Muscle of arm (tissue), 12 donors: ENCODE results near the gene FYTTD1. TPM values are rescaled to one million over a fixed set of nuclear protein-coding genes. Genes with fewer than 3 reads are reported as not detected.

ENCODE experiments used
- DNase-seq: peaks from one replicate; pipeline ENCODE4 v3.0.0-alpha.2; 2013
- polyA plus RNA-seq, 12 donors: library from polyadenylated mRNA; unstranded; fragments of 120-200 nt; gene quantifications; one replicate each; pipeline ENCODE4 v1.2.1, GENCODE V29; 2013; ENCODE audit not compliant: insufficient read length in 12 of 12

Gene FYTTD1
- polyA plus RNA-seq, 12 donors: 43.7 to 90.0 (median 76.2) TPM; not detected in 1

DNA sequence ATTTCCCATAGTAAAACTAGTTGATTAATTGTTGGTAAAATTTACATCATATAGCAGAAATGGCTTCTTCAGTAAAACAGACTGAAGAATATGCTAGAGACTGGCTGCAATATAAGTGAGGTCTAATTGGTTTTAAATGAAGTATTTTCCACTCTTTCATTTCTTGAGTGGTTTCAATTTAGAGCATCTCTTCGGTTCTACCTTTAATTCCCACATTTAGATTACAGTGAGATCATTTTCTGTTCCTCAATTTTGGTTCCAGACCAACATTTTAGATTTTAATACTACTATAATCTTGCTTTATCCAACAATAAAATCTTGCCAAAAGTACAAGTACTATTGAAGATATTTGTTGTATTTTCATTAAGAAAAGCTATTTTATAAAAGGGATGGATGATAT lies 40.4 kb downstream of the FYTTD1 start:
- no peak for DNase-seq

DNA sequence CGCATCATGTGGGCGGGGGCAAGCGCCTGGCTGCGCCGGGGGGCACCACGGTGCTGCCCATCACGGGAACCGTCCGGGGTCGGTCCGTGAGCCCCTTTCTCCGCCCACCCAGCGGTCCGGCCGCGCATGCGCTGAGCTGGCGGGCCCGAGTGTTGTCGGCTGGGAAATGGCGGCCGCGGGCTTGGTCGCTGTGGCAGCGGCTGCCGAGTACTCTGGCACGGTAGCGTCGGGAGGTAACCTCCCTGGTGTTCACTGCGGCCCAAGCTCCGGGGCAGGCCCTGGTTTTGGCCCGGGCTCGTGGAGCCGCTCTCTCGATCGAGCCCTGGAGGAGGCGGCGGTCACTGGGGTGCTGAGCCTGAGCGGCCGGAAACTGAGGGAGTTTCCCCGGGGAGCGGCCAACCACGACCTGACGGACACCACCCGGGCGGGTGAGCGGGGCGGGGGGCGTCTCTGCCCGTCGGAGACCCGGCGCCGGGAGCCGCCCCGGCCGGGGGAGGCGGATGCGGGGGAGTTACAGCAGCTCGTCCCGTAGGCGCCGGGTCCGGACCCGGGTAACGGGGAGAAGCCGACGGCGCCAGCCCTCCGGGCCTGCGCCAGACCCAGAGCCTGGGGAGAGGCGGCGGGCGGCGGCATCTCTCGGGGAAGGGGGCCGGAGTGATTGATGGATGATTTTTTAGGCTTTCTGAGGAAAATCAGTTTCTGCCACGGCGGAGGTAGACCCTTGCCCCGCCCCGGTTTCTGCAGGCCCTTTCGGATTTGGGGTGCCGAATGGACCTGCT lies 41.6 kb downstream of the FYTTD1 start, which contains the start of gene LRCH3:
LRCH3 (plus strand) TSS at position 142 of the 779 bp plus-strand sequence; CDS start at position 167, 25 bp downstream.
- peak; percentile 86 for DNase-seq

DNA sequence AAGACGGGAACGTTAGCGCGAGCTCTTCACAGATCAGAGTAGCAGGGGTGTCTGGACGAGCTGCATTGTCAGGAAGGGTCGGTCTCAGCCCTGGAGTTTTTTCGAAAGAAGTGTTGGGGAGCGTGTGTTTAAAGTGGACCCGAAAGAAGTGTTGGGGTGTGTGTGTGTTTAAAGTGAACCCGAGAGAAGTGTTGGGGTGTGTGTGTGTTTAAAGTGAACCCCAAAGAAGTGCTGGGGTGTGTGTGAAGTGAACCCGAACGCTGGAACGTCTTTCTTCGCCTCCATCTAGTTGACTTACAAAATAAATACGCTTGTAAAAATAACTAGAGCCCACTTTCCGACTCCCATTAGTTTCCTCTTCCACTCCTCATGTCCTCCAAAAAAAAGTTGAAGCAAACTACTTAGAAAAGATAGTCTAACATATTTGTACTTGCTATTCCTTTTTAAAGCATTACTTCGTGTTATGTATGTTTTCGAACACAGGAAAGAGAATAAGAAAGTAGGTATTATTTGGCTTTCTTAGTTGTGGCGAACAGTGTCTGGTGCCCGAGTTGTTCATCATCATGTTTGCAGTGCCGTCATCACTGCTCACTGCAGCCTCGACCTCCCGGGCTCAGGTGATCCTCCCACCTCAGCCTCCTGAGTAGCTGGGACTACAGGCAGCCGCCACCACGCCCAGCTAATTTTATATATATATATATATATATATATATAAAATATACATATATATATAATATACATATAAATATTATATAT lies 42.4 kb downstream of the FYTTD1 start:
- peak; percentile 25 for DNase-seq

DNA sequence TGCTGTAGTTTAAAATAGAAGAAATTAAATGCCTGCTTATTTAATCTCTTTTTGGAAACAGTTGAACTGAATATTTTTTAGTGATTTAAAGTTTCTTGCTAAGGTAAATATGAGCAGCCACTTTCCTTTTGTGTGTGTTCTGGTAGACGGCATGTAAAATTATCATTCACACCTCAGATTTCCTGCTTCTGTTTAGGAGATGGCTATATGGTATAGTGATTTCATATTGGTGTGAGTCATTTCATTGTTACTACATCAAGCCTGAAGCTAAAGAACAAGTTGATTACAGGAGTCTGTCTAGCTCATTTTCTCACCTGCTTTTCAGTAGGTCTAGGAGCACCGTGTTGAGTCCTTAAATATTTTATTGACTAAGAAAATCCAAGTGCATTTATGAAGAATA lies 43.6 kb downstream of the FYTTD1 start:
- no peak for DNase-seq

DNA sequence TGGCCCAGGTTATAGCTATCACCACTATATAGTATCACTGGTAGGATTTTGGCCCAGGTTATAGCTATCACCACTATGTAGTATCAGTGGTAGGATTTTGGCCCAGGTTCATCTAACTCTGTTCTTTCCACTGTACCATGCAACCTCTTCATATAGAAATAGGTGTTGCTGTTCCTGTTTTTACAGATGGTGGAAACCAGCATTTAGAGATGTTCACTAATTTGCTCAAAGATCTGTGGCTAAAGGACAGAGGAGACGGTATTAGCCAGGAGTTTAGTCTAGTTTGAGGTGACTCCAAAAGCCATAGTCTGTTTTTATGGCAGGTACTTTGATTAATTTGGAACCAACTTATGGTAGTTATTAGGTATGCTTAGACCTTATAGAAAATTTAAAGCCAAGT lies 44.4 kb downstream of the FYTTD1 start:
- no peak for DNase-seq

DNA sequence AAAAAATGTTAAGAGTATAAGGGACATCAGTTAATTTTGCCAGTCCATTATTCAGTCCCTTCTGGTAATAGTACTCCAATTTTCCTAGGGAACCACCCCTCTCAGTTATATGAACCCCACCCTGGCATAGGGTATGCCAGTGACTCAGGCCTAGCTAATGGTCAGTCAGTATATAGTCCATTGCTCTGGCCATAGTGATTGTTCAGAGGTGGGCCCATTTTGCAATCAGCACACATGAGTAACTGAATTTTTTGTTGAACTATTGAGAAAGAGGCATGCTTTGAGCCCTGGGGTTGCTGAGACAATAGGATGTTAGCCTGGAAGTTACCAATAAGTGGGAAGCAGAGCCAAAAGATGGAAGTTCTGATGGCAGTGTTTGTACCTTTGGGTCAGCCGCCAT lies 45.5 kb downstream of the FYTTD1 start:
- no peak for DNase-seq

DNA sequence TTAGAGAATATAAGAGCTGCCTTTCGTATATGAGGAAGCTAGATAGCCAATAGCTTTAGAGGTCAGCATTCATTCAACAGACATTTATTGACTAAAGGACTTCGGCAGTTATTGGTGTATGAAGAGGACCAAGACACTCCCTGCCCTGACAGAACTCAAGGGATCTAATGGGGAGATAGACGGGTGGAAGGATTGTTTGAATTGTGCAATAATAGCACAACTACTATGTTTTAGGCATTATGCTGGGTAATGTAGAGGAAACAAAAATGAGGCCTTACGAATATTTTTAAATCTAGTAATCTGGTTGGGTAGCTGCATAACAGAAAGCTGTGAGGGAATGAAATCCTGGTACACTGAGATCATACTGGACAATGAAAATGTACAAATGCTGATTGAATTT lies 46.4 kb downstream of the FYTTD1 start:
- DNase-seq: no peak

DNA sequence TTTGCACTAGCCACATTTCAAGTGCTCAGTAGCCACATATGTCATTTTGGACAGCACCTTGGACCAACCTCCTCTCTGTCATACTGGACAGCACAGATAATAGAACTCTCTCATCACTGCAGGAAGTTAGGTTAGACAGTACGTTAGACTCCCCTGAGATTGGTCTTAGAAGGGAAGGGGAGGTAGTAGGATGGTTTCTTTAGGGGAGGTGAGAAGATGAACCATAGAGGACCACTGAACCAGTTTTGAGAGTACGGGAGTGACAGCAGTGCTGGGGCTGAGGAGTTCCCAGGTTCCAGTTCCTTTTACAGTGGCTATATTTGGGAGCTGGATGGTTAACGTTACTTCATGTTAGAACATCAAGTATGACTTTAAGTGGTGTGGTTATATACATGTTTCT lies 49.2 kb downstream of the FYTTD1 start:
- DNase-seq: no peak

DNA sequence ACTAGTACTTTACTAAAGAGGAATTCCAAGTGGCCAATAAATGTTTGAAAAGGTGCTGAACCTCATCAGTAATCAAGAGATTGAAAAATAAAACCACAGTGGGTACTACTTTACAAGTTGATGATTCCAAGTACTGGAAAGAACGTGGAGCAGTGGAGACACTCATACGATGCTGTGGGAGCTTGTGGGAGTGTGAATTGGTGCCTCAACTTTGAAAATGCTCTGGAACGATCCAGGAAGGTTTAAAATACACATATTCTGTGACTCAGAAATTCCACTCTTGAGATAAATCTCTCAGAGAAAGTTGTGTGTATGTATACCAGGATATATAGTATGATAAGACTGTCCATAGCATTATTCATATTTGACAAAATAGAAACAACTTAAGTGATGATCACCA lies 50.7 kb downstream of the FYTTD1 start:
- no peak for DNase-seq

DNA sequence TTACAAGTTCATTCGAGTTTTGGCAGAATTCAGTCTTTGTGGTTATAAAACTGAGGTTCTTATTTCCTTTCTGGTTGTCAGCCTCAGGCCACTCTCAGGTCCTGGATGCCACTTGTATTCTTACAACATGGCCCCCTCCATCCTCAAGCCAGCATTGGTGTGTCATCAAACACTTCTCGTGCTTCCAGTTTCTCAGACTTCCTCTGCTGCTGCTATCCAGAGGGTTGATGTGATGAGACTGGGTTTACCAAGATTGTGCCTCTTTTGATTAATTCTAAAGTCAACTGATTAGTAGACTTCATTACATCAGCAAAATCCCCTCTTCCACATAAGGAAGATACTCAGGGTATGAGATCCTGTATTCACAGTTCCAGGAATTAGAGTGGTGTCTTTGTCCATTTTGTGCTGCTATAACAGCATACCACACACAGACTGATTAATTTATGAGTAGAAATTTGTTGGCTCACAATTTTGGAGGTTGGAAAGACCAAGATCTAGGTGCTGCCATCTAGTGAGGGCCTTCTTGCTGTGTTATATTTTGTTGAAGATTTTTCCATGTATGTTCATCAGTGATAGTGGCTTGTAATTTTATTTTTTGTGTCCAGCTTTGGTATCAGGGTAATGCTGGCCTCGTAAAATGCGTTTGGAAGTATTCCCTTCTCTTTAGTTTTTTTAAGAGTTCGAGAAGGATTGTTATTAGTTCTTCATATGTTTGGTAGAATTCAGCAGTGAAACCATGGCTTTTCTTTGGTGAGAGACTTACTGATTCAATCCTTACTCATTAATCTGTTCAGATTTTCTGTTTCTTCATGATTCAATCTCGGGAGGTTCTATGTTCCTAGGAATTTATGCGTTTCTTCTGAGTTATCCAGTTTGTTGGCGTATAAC lies 52.5 kb downstream of the FYTTD1 start:
- no peak for DNase-seq

DNA sequence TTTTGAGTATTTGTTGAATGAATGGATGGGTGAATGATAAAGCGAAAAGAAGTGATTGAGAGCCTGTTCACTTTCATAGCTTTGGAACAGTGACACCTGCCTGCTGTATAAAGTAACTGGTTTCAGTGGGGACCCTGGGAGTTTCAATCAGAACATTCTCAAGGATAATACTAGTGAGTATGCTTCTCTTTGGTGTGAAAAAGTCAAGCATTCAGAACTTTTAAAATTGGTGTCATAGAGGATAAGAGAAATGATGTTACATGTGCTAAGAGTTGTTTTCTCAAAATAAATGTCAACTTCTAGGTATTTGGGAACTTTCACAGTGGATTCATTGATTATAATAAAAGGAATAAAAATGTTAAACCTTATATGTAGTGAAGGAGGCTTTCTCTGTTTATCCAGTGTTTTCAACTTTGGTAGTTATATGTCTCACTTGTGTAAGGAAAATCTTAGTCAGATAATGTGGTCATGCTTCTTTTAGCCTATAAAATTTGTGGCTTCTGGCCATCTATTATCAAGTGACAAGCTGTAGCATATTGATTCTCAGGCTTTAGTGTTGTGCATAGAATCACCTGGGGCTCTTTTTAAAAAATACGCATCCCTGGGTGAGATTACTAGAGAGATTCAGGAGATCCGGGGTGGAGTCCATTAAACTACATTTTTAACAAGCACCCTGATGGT lies 53.2 kb downstream of the FYTTD1 start:
- DNase-seq: no peak

DNA sequence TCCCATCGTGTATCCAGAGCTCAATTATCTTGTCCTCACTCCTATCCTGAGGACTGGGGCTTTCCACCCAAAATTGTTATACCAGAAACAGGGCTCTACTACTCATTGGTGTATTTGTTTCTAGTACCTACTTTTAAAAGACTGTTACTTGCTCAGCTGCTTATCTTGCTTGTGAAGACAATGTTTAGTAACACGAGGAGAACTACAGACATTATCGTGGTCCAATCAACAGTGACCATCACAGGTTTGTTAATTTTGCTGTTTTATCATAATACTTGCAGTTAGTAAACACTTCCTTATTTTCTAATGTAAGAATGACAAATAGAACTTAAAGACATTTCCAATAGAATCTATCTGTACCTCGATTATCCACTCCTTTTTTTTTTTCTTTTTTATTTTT lies 54.8 kb downstream of the FYTTD1 start:
- DNase-seq: no peak

DNA sequence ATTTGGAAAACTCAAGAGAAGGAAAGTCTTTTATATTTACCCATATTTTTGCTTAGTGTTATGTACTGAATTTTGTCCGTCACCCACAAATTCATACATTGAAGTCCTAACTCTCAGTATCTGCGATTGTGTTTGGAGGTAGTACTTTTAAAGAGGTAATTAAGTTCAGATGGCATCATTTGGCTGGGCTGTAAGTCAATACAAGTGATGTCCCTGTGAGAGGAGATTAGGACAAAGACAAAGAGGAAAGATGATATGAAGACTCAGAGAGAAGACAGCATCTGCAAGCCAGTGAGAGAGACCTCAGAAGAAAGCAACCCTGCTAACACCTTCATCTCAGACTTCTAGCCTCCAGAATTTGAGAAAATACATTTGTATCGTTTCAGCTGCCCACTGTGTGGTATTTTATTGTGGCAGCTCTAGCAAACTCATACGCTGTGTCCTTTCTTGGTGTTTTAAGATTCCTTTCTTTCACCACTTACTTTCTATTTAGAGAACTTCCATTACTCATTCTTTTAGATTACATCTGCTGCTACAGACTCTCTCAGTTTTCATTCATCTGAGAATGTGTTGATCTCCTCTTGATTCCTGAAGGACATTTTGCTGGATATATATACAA lies 58.4 kb downstream of the FYTTD1 start:
- DNase-seq: no peak

DNA sequence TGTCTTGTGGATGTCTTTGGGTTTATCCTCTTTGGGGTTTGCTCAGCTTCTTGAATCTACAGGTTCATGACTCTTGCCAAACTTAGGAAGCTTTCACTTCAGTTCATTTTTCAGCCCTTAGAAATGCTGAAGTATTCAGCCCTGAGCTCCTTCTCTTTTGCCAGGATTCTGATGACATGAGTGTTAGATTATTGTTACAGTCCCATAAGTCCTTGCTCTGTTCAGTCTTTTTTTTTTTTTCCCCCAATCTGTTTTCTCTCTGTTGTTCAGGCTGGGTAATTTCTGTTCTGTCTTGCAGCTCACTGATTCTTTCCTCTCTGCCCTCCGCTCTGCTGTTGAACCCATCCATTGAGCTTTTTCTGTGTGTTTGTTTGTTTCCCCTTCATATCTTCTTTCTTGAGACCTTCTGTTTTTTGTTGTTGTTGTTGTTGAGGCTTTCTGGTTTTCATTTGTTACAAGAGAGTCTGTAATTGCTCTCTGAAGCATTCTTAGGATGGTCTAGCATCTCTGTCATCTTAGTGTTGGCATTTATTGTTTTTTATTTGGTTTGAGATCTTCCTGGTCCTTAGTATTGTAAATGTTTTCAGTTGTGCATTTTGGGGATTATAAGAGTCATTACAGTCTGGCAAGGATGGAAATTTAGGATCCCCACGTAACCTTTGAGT lies 59.8 kb downstream of the FYTTD1 start:
- DNase-seq: peak; percentile 43

DNA sequence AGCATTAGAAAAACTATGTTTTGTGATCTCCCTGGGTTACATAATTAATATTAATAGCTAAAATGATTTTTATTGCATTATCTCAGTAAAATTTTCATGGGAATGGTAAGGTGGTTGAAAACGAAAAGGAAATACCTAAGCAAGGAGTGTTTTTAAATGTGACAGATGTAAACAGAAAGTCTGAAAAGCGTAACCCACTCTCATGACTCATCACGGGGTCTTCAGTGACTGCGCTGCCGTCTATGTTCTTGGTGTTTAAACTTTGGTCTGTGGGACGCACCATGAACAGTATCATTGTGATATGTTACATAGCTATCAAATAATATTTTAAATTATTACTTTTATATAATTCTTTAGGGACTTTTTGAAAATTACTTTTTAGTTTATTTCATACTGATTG lies 61.2 kb downstream of the FYTTD1 start:
- no peak for DNase-seq

DNA sequence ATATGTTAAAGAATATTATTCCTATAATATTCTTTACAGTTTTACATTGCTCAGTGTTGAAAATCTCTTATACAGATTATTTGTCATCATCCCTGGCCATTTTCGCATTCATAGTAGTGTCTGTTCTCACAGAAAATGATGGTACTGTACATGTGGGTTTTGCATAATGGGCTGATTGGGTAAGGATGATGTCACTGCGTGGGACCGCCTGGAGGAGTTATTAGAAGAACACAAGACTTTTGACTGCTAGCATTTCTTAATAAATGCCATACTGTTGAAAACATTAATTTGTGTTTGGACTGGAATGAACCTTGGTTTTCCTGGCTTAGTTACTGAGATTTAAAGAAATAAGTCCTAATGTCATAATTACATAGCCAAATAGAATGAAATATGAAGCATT lies 61.7 kb downstream of the FYTTD1 start:
- peak; percentile 42 for DNase-seq

DNA sequence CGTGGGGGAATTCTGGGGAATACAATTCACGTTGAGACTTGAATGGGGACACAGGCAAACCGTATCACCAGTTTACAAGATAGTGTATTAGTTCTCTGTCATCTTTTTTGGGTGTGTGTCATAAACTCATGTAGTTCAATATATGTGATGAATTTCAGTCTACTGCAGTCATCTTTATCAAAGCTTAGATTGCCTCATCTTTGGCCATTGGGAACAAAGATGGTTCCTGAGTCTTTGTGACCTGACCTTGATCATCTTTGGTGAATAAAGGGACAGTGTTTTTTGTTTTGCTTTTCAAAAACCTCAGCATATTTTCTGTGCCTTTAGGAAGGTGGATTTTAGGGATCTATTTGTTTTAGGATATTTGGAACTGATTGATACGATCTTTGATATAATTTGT lies 64.7 kb downstream of the FYTTD1 start:
- DNase-seq: no peak

DNA sequence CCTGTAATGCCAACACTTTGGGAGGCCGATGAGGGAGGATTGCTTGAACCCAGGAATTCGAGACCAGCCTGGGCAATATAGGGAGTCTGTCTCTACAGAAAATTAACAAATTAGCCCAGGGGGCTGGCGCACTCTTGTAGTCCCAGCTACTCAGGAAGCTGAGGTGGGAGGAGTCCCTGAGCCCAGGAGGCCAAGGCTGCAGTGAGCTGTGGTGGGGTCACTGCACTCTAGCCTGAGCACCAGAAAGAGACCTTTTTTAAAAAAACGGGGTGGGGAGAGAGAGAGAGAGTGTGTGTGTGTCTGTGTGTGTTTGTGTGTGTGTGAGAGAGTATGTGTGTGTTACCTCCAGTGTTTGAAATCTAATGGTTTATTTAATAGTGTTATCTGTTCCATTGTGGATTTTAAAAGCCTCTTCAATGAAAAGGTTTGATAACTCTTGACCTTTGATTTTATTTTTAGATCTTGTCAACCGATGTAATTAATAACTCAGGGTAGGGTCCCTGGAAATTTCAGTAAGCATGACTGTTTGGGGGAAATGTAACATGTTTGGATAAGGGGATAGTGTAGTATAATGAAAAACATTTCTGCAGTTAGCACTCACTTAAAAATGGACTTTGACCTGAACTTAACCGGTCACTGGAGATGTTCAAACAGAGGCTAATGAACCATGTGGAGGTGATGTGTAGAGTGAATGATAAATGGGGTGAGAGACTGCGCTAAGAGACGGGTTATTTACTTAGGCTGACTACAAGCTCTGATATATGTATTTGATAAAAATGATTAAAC lies 71.1 kb downstream of the FYTTD1 start:
- no peak for DNase-seq

DNA sequence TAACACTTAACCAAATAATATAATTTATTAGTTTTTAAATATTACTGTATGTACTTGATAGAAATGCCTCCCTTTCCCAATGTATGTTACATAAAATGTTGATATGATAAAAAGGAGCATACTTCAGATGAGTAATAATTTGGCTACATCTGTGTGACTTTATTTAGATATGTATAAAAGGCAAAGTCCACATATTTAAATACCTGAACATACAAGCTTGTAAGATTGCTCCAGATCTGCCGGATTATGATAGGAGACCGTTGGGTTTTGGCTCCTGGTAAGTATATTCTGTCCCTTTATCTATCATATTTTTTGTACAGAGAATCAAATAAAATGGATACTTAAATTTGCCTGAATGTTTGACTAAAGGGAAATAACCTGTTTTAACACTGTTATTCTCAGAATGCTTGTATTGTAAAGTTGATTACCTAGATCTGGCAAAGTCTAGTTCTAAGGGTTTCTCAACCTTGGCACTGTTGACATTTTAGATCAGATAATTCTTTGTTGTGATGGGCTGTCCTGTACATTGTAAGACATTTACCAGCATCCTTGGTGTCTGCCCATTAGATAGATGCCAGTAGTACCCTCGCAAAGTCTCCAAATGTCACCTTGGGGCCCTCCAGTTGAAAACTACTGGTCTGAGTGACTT lies 79.8 kb downstream of the FYTTD1 start:
- no peak for DNase-seq
